ENCODE data around the gene TMEM234.
"Not testable (repeated sequence)": the region's sequence is repeated elsewhere in the genome, so short reads cannot be mapped to it uniquely, and the experiment has no call there.

TMEM234 gene

DNA sequence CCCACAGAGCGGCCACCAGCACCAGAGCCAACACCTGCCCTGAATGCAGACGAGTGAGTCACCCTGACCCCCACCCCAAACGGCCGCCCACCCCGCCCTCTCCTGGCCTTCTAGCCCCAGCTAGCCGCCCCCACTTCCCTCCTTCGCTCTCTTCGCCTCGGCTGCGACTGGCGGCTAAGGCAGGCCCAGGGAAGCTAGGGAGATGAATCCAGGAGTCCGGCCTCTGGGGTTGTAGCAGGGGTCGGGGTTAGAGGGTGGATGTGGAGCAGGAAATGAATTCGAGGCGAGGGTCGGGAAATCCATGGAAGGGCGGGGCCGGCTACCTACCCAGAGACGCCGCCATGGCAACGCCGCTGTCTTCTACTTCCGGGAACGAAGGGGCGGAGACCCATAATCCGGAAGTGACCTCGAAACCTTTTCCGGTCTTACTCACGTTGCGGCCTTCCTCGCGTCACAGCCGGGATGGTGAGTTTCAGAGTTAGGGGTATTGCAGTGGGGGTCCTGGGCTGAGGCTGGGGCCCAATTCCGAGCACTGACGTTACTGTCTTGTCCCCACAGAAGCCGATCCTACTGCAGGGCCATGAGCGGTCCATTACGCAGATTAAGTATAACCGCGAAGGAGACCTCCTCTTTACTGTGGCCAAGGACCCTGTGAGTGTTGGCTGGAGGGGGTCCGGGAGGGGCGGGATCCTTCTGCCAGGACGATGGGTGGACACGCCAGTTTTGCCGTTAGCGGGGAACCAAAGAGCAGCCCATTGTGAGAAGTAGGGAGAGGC is at the start of gene TMEM234, which contains the start of gene EIF3I:
TMEM234 (minus strand) TSS at position 374 of the 776 bp plus-strand sequence; CDS start at position 343, 31 bp downstream.
EIF3I (plus strand) TSS at position 428 of the 776 bp plus-strand sequence; CDS start at position 463, 35 bp downstream.
- DNase-seq (ENCODE audit: low read depth) = peak; percentile 61
- peak within 1 kb of the TSS; percentile 98 for H3K4me3 ChIP-seq (ENCODE audit: low read length)
- TF ChIP-seq, protein P1, sequence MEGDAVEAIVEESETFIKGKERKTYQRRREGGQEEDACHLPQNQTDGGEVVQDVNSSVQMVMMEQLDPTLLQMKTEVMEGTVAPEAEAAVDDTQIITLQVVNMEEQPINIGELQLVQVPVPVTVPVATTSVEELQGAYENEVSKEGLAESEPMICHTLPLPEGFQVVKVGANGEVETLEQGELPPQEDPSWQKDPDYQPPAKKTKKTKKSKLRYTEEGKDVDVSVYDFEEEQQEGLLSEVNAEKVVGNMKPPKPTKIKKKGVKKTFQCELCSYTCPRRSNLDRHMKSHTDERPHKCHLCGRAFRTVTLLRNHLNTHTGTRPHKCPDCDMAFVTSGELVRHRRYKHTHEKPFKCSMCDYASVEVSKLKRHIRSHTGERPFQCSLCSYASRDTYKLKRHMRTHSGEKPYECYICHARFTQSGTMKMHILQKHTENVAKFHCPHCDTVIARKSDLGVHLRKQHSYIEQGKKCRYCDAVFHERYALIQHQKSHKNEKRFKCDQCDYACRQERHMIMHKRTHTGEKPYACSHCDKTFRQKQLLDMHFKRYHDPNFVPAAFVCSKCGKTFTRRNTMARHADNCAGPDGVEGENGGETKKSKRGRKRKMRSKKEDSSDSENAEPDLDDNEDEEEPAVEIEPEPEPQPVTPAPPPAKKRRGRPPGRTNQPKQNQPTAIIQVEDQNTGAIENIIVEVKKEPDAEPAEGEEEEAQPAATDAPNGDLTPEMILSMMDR (conservative IDR thresholded peaks at IDR 0.05; ENCODE audit: low read depth, low read length) = no peak

DNA sequence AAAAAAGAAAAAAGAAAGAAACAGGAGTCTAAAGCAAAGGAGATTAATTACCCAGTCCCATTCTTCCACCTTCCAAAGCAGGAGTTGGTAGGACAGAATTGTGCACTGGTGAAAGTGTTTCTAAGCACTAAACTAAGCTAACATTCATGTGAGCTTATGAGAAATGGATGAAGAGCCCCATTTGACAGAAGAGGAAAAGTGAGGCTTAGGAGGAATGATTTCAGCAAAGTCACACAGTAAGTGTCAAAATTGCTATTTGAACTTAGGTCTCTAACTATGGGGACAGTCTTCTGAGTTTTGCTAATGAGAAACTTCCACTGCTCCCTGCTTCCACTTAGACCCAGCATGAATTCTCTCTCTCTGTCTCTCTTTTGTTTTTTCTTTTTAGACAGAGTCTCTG is 47.6 kb upstream of the TMEM234 start:
- DNase-seq (ENCODE audit: low read depth) = no peak
- no peak overlapping the region for H3K4me3 ChIP-seq (ENCODE audit: low read length)
- TF ChIP-seq, protein P1 (conservative IDR thresholded peaks at IDR 0.05; ENCODE audit: low read depth, low read length) = no peak

DNA sequence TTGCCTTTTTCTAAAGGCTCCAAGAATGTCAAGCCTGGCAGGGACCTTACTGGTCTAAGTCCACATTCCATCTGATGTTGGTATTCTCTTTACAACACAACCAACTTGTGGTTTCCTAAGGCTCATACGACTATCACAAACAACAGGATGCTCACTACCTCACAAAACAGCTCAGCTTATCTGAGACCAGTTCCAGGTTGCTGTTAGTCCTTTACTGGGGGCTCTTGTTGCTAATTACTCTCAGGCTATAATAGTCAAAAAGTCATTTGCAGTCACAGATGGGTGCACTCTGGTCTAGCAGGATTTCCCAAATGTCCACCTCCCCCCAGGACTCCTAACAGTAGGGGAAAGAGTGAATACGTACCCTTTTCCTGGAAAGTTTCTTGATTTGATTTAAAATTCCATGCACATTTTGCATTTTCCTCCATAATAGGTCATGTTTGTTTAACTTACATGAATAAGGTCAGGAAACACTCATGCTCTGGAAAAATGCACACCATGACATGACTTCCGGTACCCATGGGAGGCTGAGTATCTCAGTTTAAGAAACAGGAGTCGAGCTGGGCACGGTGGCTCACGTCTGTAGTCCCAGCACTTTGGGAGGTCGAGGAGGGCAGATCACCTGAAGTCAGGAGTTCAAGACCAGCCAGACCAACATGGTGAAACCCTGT is 44.9 kb upstream of the TMEM234 start:
- TF ChIP-seq, protein P1 (conservative IDR thresholded peaks at IDR 0.05; ENCODE audit: low read depth, low read length) = no peak
- no peak for DNase-seq (ENCODE audit: low read depth)
- H3K4me3 ChIP-seq (ENCODE audit: low read length) = no peak overlapping the region

DNA sequence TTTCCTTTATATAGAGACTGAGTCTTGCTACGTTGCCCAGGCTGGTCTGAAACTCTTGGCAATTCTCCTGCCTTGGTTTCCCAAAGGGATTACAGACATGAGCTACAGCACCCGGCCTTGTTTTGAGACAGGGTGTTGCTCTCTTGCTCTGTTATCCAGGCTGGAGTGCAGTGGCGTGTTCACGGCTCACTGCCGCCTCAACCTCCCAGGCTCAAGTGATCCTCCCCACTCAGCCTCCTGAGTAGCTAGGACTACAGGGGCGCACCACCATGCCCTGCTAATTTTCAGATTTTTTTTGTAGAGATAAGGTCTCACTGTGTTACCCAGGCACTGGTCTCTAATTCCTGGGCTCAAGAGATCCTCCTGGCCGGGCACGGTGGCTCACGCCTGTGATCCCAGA is 43.7 kb upstream of the TMEM234 start:
- TF ChIP-seq, protein P1 (conservative IDR thresholded peaks at IDR 0.05; ENCODE audit: low read depth, low read length) = no peak
- no peak for DNase-seq (ENCODE audit: low read depth)
- no peak overlapping the region for H3K4me3 ChIP-seq (ENCODE audit: low read length)

DNA sequence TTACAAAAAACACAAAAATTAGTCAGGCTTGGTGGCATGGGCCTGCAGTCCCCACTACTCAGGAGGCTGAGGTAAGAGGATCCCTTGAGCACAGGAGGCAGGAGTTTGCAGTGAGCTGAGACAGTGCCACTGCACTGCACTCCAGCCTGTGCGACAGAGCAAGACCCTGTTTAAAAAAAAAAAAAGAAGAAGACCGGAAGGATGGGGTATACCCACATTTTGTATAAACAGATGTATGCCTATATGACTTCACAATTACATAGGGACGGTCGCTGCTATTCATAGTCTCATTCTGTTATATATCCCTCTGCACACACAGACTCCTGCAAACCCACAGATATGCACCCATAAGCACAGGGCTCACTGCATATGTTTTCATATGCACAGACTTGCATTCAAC is 41.6 kb upstream of the TMEM234 start:
- H3K4me3 ChIP-seq (ENCODE audit: low read length) = no peak overlapping the region
- TF ChIP-seq, protein P1 (conservative IDR thresholded peaks at IDR 0.05; ENCODE audit: low read depth, low read length) = no peak
- DNase-seq (ENCODE audit: low read depth) = no peak

DNA sequence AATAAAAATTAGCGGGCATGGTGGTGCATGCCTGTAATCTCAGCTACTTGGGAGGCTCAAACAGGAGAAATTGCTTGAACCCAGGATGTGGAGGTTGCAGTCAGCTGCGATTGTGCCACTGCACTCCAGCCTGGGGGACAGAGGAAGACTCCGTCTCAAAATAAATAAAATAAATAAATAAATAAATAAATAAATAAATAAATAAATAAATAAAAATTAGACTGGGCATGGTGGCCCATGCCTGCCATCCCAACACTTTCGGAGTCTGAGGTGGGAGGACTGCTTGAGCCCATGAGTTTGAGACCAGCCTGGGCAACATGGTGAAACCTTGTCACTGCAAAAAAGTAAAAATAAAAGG is 41.1 kb upstream of the TMEM234 start:
- H3K4me3 ChIP-seq (ENCODE audit: low read length); DNase-seq (ENCODE audit: low read depth): not testable (repeated sequence)

DNA sequence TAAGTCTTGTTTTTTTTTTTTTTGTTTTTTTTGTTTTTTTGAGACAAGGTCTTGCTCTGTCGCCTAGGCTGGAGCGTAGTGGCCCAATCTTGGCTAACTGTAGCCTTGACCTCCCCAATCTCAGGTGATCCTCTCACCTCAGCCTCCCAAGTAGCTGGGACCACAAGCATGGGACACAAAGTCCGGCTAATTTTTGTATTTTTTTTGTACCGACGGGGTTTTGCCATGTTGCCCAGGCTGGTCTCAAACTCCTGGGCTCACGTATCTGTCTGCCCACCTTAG is 35.0 kb upstream of the TMEM234 start:
- DNase-seq (ENCODE audit: low read depth) = no peak
- TF ChIP-seq, protein P1 (conservative IDR thresholded peaks at IDR 0.05; ENCODE audit: low read depth, low read length) = no peak

More for the DNA sequence above, 35.0 kb upstream of the TMEM234 start:
- H3K4me3 ChIP-seq (ENCODE audit: low read length) = no peak overlapping the region

All from retinal pigment epithelial cell (primary cell).